Stimulated activated CD8-positive, alpha-beta memory T cell treated with anti-CD3 and anti-CD28 coated beads, Interleukin-15, amount 100 ng/mL, for 1 hour (primary cell): ENCODE measurements around the gene ANK3.

Experiments
- DNase-seq: peaks from one replicate; pipeline ENCODE4 v3.0.0-alpha.2; 2020; ENCODE audit warnings: low read depth

Gene ANK3

DNA sequence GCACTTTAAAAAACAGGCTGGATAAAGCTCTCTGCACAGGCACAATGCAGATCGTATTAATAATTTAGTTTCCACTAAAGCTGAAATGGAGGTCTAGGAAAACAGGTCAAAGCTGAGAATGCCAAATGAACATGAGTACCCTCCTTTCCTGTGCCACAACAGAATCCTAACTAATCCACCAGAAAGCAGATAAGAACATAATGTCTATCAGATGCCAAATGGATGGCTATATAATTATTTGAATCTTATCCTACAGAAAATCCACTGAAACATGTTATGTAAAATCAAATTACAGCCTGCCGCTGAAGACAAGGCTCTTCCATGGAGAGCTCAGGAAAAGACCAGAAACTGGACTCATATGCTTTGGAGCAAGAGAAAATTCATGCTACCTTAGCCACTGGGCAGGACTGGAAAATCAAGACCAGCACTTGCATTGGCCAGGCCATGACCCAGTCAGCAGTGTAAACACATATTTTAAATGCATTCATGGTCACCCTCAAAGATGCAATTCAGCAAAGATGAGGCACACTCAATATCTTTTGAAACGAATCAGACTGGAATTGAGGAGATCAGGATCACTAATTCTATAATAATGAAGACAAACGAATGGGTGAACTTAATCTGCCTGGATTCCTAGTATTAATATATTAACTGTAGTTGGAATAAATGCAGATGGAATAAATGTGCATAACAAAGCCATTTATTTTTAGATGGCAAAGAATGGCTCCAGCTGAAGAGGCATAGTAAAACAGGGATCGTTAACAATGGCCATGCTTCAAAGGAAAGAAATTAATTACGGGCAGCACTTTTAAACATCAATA lies 13.2 kb downstream of the ANK3 start:
- DNase-seq: no peak

- no peak for DNase-seq
Measured at GRCh38 chr10:60375293-60376004, 14.2 kb downstream of the ANK3 start.

GRCh38 chr10:60374836-60375235 lies 14.8 kb downstream of the ANK3 start:
- DNase-seq: no peak

DNA sequence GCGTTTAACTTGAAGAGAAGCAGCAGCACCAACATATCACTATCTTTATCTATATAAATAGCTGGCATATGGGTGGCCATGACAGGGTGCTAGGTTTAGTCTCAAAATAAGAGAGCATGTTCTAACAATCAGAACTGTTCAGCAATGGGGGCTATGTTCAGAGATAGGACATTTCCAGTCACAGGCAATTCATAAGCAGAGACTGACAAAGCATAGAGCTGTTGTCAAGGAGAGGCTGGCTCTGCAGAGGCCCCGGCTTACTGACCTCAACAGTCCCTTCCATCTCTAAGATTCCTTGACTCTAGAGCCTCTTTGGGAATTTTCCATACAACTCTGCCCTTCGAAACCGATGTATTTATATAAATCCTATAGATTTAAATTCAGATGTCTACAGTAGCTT lies 17.2 kb downstream of the ANK3 start:
- DNase-seq: no peak

DNA sequence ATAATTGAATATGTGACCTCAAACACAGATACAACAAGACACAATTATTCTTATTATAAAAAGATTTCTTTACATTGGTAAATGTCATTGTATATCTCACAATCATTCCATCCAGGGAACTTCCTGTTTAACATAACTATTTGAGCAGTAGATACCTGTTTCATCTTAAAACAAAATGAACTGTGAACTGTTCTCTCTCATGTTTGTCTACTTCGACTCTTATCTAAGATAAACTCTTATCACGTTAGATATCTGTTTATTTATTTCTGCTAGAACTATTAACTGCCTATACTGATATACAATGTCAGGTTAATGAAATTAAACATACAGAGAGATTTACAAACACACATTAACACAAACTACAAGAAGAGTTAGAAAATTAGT lies 20.1 kb downstream of the ANK3 start:
- DNase-seq: no peak

- DNase-seq: no peak
Measured at GRCh38 chr10:60368875-60369546, 20.7 kb downstream of the ANK3 start.

- DNase-seq: no peak
Measured at GRCh38 chr10:60367901-60368300, 21.8 kb downstream of the ANK3 start.

- DNase-seq: no peak
Measured at GRCh38 chr10:60367431-60367830, 22.2 kb downstream of the ANK3 start.

DNA sequence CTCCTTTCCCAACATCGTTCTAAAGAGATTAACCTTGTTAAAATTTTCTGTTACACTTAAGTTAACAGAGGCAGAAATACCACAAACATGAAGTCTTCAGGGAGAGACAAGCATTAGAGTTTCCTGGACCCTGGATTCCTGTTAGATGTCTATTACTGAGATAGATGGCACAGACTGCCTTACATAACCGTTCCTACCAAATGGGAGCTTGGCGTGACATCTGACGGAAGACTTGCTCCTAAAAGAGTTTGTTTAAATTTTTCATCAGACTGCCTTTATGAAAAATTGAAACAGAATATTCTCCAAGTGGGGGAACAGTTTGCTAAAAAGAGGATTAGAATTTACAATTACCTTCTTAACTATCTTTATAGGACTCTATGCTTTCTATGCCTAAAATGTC lies 22.7 kb downstream of the ANK3 start:
- no peak for DNase-seq

GRCh38 chr10:60363187-60363586 lies 26.5 kb downstream of the ANK3 start:
- no peak for DNase-seq

DNA sequence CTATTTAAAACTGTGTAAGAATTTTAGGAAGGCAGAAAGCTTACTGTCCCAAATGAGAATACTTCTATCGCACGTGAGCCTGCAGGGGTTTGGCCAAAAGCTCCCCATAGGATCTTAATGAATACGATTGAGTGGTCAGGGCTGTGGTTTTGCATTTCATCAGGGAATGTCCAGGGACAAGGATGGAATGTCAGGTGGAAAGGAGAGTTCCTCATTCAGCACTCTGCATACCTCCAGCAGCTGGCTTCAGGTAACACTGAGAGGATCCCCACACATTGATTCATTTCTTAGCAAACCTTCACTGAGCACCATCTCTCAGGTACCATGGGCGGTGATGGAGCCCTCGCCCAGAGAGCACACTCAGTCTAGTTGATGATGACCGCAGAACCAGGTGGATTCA lies 27.2 kb downstream of the ANK3 start:
- DNase-seq: no peak

GRCh38 chr10:60359066-60359465 lies 30.6 kb downstream of the ANK3 start:
- DNase-seq: no peak

DNA sequence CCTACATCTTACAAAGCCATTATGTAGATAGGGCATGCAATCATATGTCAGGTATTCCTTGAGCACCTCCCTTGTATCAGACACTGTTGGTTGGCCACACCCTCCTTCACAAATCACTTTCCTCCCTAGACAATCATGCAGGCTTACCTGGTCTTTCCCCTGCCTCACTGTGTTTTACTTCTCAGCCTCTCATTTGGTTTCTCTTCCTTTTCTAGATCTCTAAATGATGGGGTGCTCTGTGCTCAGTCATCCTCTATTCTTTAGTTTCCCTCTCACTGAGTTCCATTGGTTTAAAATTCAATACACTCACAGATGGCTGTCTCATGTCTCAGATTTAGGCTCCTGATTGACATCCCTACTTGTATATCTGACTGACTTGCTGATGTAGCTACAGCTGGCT lies 31.4 kb downstream of the ANK3 start:
- no peak for DNase-seq

GRCh38 chr10:60353519-60354258 lies 36.0 kb downstream of the ANK3 start:
- DNase-seq: no peak

GRCh38 chr10:60352105-60352504 lies 37.6 kb downstream of the ANK3 start:
- no peak for DNase-seq

- DNase-seq: no peak
Measured at GRCh38 chr10:60351191-60351853, 38.4 kb downstream of the ANK3 start.

DNA sequence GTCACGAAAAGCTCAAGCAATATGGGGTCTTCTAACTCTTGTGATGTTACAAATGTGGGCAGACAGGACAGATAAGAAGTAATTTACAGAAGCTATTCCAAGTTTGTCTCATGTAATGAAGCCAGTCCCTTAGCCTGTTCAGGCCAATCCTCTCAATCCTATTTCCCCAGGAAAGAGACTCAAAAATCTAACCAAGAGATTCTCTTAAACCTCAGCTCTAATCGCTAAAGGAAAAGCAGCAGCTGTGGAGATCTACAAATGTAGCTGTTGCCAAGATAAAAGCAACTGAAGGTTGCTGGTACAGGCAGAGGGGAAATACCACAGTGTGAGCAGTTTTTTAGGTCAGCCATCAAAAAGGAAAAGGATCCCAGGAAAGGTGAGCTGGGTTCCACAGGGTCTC lies 39.3 kb downstream of the ANK3 start:
- no peak for DNase-seq

- no peak for DNase-seq
Measured at GRCh38 chr10:60349426-60349825, 40.2 kb downstream of the ANK3 start.

DNA sequence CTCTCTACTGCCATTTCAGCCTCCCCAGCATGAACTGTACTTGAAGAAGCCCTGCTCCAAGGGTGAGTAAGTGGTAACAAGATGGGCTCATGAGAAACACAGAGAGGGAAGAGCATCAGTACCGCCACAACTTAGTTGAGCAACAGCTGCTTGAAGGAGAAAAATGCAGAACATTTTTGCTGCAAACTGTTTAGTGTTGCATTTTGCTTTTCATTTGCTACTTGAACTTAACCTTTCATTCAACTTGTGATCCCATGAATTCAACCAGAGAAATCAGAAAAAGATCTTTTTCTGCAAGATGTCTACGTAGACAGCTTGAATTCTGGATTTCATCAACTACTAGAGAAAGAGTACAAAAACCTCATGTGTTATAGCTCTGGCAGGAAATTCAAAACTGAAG lies 40.7 kb downstream of the ANK3 start:
- DNase-seq: no peak

- no peak for DNase-seq
Measured at GRCh38 chr10:60347270-60347669, 42.4 kb downstream of the ANK3 start.

- no peak for DNase-seq
Measured at GRCh38 chr10:60346661-60347060, 43.0 kb downstream of the ANK3 start.

DNA sequence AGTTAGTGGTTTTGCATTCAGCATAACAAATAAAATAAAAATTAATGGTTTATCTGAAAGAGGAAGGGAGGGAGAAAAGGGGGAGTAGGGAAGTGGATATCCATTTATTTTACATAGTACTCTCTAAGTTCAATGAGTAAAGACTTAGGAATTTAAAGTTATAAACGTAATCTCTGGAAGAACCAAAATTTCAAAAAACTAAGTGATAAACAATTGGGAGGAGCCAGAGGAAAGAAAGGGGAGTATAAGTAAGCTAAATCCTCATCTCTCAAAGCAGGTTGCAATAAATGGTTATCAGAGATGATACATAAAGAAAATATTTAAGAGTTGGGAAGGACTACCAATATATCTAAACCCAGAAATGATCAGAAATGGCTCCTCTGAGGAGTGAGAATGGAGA lies 46.4 kb downstream of the ANK3 start:
- DNase-seq: no peak
